DOHH2 (cell line): ENCODE measurements around the gene ANKRD37.

ENCODE experiments used
- H3F3A ChIP-seq: fragments of 200-600 bp; sonication (generic), shearing (Covaris generic); 2 replicates; pipeline ENCODE4 v1.6.0; 2016; ENCODE audit warnings: antibody characterized with exemption, mild to moderate bottlenecking; ENCODE audit not compliant: control insufficient read depth, insufficient read depth
- H3K27ac ChIP-seq: fragments of 200-600 bp; sonication (generic); 2 replicates; pipeline ENCODE4 v1.5.1; 2014; ENCODE audit warnings: low read depth, mild to moderate bottlenecking, low read length, moderate library complexity
- H3K27me3 ChIP-seq: fragments of 200-600 bp; sonication (generic); 2 replicates; pipeline ENCODE4 v1.6.1; 2014; ENCODE audit warnings: mild to moderate bottlenecking, low read length, mixed read lengths; ENCODE audit not compliant: control insufficient read depth
- H3K36me3 ChIP-seq: fragments of 200-600 bp; sonication (generic); 2 replicates; pipeline ENCODE4 v1.6.1; 2014; ENCODE audit warnings: mild to moderate bottlenecking, low read length, moderate library complexity, mixed read lengths; ENCODE audit not compliant: control insufficient read depth
- H3K4me1 ChIP-seq: fragments of 200-600 bp; sonication (generic); 2 replicates; pipeline ENCODE4 v1.6.1; 2014; ENCODE audit warnings: mild to moderate bottlenecking, low read length, mixed read lengths; ENCODE audit not compliant: control insufficient read depth
- H3K4me2 ChIP-seq: fragments of 200-600 bp; sonication (generic); 2 replicates; pipeline ENCODE4 v1.6.0; 2014; ENCODE audit warnings: mild to moderate bottlenecking, low read length, moderate library complexity
- H3K4me3 ChIP-seq: fragments of 200-600 bp; sonication (generic); 2 replicates; pipeline ENCODE4 v1.5.1; 2014; ENCODE audit warnings: mild to moderate bottlenecking, low read length, mixed read lengths
- H3K79me2 ChIP-seq: fragments of 200-600 bp; sonication (generic); 2 replicates; pipeline ENCODE4 v1.6.1; 2014; ENCODE audit warnings: mild to moderate bottlenecking, low read length, mixed read lengths; ENCODE audit not compliant: control insufficient read depth
- H3K9me2 ChIP-seq: fragments of 200-600 bp; sonication (generic); replicated peaks from 2 replicates; pipeline ENCODE4 v1.6.1; 2014; ENCODE audit warnings: mild to moderate bottlenecking, low read length, mixed read lengths; ENCODE audit not compliant: control insufficient read depth
- H3K9me3 ChIP-seq: fragments of 200-600 bp; sonication (generic); 2 replicates; pipeline ENCODE4 v1.6.1; 2014; ENCODE audit warnings: antibody characterized with exemption, low read length, mixed read lengths; ENCODE audit not compliant: control insufficient read depth, insufficient read depth
- H4K20me1 ChIP-seq: fragments of 200-600 bp; sonication (generic); 2 replicates; pipeline ENCODE4 v1.6.0; 2014; ENCODE audit warnings: low read depth, mild to moderate bottlenecking, antibody characterized with exemption, low read length, moderate library complexity; ENCODE audit not compliant: control insufficient read depth, insufficient read depth
- CTCF ChIP-seq: fragments of 200-600 bp; sonication (generic); IDR thresholded peaks from one replicate; pipeline ENCODE4 v1.5.1; 2014; ENCODE audit warnings: antibody characterized with exemption, mild to moderate bottlenecking, low read depth, low read length; ENCODE audit not compliant: poor library complexity, severe bottlenecking
- EZH2phosphoT487 ChIP-seq: fragments of 200-600 bp; sonication (generic); IDR thresholded peaks from 2 replicates; pipeline ENCODE4 v1.6.1; 2017; ENCODE audit warnings: borderline replicate concordance, mild to moderate bottlenecking, antibody characterized with exemption, low read length, moderate library complexity, mixed read lengths

ANKRD37 gene

GRCh38 chr4:185395956-185396723, 501 bp upstream of the ANKRD37 start:
- Histone ChIP-seq H3K79me2 (peaks cover 19% of the 10 kb centered on the region), H3F3A (peaks cover 15% of the 10 kb centered on the region), H3K4me3 (peak overlapping the region; percentile 78), H3K27ac (peak overlapping the region; percentile 67), H4K20me1 (no peaks in the 10 kb centered on the region), H3K9me2 (no peaks in the 10 kb centered on the region), H3K36me3 (peaks cover 40% of the 10 kb centered on the region), H3K9me3 (no peaks in the 10 kb centered on the region), H3K4me1 (peaks cover 51% of the 10 kb centered on the region), H3K4me2 (peak overlapping the region; percentile 78), H3K27me3 (no peaks in the 10 kb centered on the region)
- TF ChIP-seq CTCF (no peak), EZH2phosphoT487 (no peak)

GRCh38 chr4:185398618-185399017, 2.0 kb downstream of the ANKRD37 start:
- Histone ChIP-seq H3K79me2 (peaks cover 19% of the 10 kb centered on the region), H3K4me1 (peaks cover 39% of the 10 kb centered on the region), H3K27ac (no peak overlapping the region), H4K20me1 (no peaks in the 10 kb centered on the region), H3K4me2 (peak overlapping the region; percentile 78), H3K4me3 (peak overlapping the region; percentile 78; the same call in 1 of the 2 replicates), H3K9me2 (no peaks in the 10 kb centered on the region), H3F3A (peaks cover 15% of the 10 kb centered on the region), H3K9me3 (no peaks in the 10 kb centered on the region), H3K27me3 (no peaks in the 10 kb centered on the region), H3K36me3 (peaks cover 56% of the 10 kb centered on the region)
- TF ChIP-seq CTCF (no peak), EZH2phosphoT487 (no peak)

- Histone ChIP-seq H3K4me3 (no peak overlapping the region), H4K20me1 (no peaks in the 10 kb centered on the region), H3K4me2 (no peak overlapping the region; the same call in 1 of the 2 replicates)
Measured at GRCh38 chr4:185399466-185399865, 2.8 kb downstream of the ANKRD37 start.

More at GRCh38 chr4:185399466-185399865, 2.8 kb downstream of the ANKRD37 start:
- peaks cover 56% of the 10 kb centered on the region for H3K36me3 ChIP-seq
- peaks cover 13% of the 10 kb centered on the region for H3F3A ChIP-seq
- no peaks in the 10 kb centered on the region for H3K27me3 ChIP-seq
- H3K79me2 ChIP-seq, result peaks cover 12% of the 10 kb centered on the region
- H3K4me1 ChIP-seq, result peaks cover 32% of the 10 kb centered on the region
- H3K9me3 ChIP-seq, result no peaks in the 10 kb centered on the region
- H3K27ac ChIP-seq, result no peak overlapping the region
- H3K9me2 ChIP-seq, result no peaks in the 10 kb centered on the region
- TF ChIP-seq EZH2phosphoT487 (no peak), CTCF (no peak)
